HCT116 (cell line): ENCODE measurements around the gene IMMP2L. TPM values are rescaled to one million over a fixed set of nuclear protein-coding genes. Genes with fewer than 3 reads are reported as not detected.

Experiments
- ATAC-seq: fragments of 200-7000 bp; cut with Tn5 transposase; 2 replicates; pipeline ENCODE4 v1.9.1; 2020; ENCODE audit warnings: mild to moderate bottlenecking, moderate library complexity
- BruUV-seq: library from RNA; stranded (reverse); fragments of 400-500 nt; replicated peaks from 2 replicates; lab custom pipeline; 2021; lab: Mats Ljungman, UMichigan
- CTCF ChIA-PET: fragments of 300-600 bp; sonication (Branson Sonifier 250); formaldehyde crosslinking; loops from one replicate; lab custom pipeline; 2021; ENCODE audit warnings: antibody characterized with exemption; lab: Charles Lee
- POLR2A ChIA-PET: fragments of 300-600, 350-600 bp; sonication (Branson Sonifier 250); formaldehyde crosslinking; loops from one replicate; lab custom pipeline; 2021; ENCODE audit warnings: antibody characterized with exemption; lab: Charles Lee
- RAD21 ChIA-PET, 2 experiments: fragments of 300-600 bp; sonication (Branson Sonifier 250); formaldehyde crosslinking; loops; one replicate each; lab custom pipeline; 2023; ENCODE audit warnings: low total read pairs in 2 of 2; ENCODE audit not compliant: uncharacterized antibody in 2 of 2, unreplicated experiment in 2 of 2, low non-redundant PET in 1 of 2; lab: Charles Lee
- DNase-seq: peaks from one replicate; pipeline ENCODE4 v3.0.0-alpha.2; 2010; ENCODE audit warnings: low read depth, low spot score
- H2AFZ ChIP-seq: fragments of 200-600 bp; shearing (Covaris generic), sonication (generic); 2 replicates; pipeline ENCODE4 v1.6.1; 2017; ENCODE audit warnings: low read depth, mixed run types, mixed read lengths, antibody characterized with exemption, low read length; ENCODE audit not compliant: poor library complexity, severe bottlenecking
- H3K27ac ChIP-seq: 2 replicates; pipeline ENCODE4 v1.5.1; 2012; ENCODE audit warnings: low read depth, low read length
- H3K27me3 ChIP-seq: fragments of 200-600 bp; sonication (generic); 2 replicates; pipeline ENCODE4 v1.6.1; 2016; ENCODE audit warnings: mixed run types, low read length, mixed read lengths; ENCODE audit not compliant: insufficient read depth
- H3K36me3 ChIP-seq, 2 experiments: fragments of 200-500 bp in 1 of 2; fragments of 200-600 bp in 1 of 2; sonication (Bioruptor generic) in 1 of 2; sonication (generic) in 1 of 2; 2 replicates each; pipeline versions ENCODE4 v1.5.1 to v1.6.1; 2014 to 2016; ENCODE audit warnings: low read length in 2 of 2, inconsistent platforms in 1 of 2, mixed read lengths in 1 of 2, mixed run types in 1 of 2; ENCODE audit not compliant: insufficient read depth in 2 of 2, control insufficient read depth in 1 of 2
- H3K4me1 ChIP-seq, 2 experiments: fragments of 200-600 bp in 1 of 2; sonication (generic) in 1 of 2; 2 replicates each; pipeline versions ENCODE4 v1.5.1 to v1.6.1; 2012 to 2017; ENCODE audit warnings: low read length in 2 of 2, inconsistent platforms in 1 of 2, mild to moderate bottlenecking in 1 of 2, mixed read lengths in 1 of 2, mixed run types in 1 of 2, moderate library complexity in 1 of 2; ENCODE audit not compliant: insufficient read depth in 2 of 2, control insufficient read depth in 1 of 2
- H3K4me2 ChIP-seq: fragments of 200-600 bp; sonication (generic); 2 replicates; pipeline ENCODE4 v1.6.1; 2017; ENCODE audit warnings: mixed run types, low read length, mixed read lengths
- H3K4me3 ChIP-seq, 2 experiments: fragments of 200-600 bp in 1 of 2; sonication (generic) in 1 of 2; replicated peaks in 1 of 2; 2 replicates each; pipeline ENCODE4 v1.5.1; 2011 to 2016; ENCODE audit warnings: low read length in 2 of 2, control low read depth in 1 of 2, low read depth in 1 of 2, mild to moderate bottlenecking in 1 of 2, mixed read lengths in 1 of 2, mixed run types in 1 of 2
- H3K79me2 ChIP-seq: fragments of 200-600 bp; sonication (generic); 2 replicates; pipeline ENCODE4 v1.6.1; 2017; ENCODE audit warnings: mild to moderate bottlenecking, mixed run types, low read length, moderate library complexity, mixed read lengths; ENCODE audit not compliant: insufficient read depth
- H3K9ac ChIP-seq: fragments of 200-600 bp; sonication (generic); 2 replicates; pipeline ENCODE4 v1.6.1; 2016; ENCODE audit warnings: low read length, mixed read lengths
- H3K9me2 ChIP-seq: fragments of 200-600 bp; sonication (generic), shearing (Covaris generic); 2 replicates; pipeline ENCODE4 v1.6.1; 2017; ENCODE audit warnings: mixed run types, mild to moderate bottlenecking, moderate library complexity; ENCODE audit not compliant: insufficient read depth
- H3K9me3 ChIP-seq, 2 experiments: fragments of 200-500 bp in 1 of 2; fragments of 200-600 bp in 1 of 2; sonication (Bioruptor generic) in 1 of 2; sonication (generic) in 1 of 2; 2 replicates each; pipeline ENCODE4 v1.6.1; 2014 to 2017; ENCODE audit warnings: low read length in 2 of 2, mixed read lengths in 2 of 2, inconsistent platforms in 1 of 2, low read depth in 1 of 2, mild to moderate bottlenecking in 1 of 2, mixed run types in 1 of 2, moderate library complexity in 1 of 2; ENCODE audit not compliant: control insufficient read depth in 1 of 2, insufficient read depth in 1 of 2
- H4K20me1 ChIP-seq: fragments of 200-600 bp; sonication (generic), shearing (Covaris generic); 2 replicates; pipeline ENCODE4 v1.6.1; 2017; ENCODE audit warnings: mixed run types, mild to moderate bottlenecking, moderate library complexity; ENCODE audit not compliant: insufficient read depth
- CBX3 ChIP-seq: IDR thresholded peaks from 2 replicates; pipeline ENCODE4 v1.6.1; 2012; ENCODE audit warnings: low read depth
- CEBPB ChIP-seq: IDR thresholded peaks from 2 replicates; pipeline ENCODE4 v1.6.1; 2012; ENCODE audit warnings: low read depth
- EGR1 ChIP-seq: IDR thresholded peaks from 2 replicates; pipeline ENCODE4 v1.6.1; 2012; ENCODE audit warnings: low read depth
- ELF1 ChIP-seq: IDR thresholded peaks from 2 replicates; pipeline ENCODE4 v1.6.1; 2012; ENCODE audit warnings: low read depth, borderline replicate concordance
- EZH2 ChIP-seq: fragments of 200-600 bp; sonication (generic); IDR thresholded peaks from 2 replicates; pipeline ENCODE4 v1.6.1; 2017; ENCODE audit warnings: antibody characterized with exemption, mixed run types
- FOSL1 ChIP-seq: IDR thresholded peaks from 2 replicates; pipeline ENCODE4 v1.6.1; 2012; ENCODE audit warnings: low read depth
- JUND ChIP-seq: IDR thresholded peaks from 2 replicates; pipeline ENCODE4 v1.6.1; 2012
- MAX ChIP-seq: IDR thresholded peaks from 2 replicates; pipeline ENCODE4 v1.6.1; 2012
- POLR2AphosphoS5 ChIP-seq: IDR thresholded peaks from 2 replicates; pipeline ENCODE4 v1.6.1; 2011; ENCODE audit warnings: mild to moderate bottlenecking, low read depth, low read length, moderate library complexity
- RAD21 ChIP-seq: IDR thresholded peaks from 2 replicates; pipeline ENCODE4 v1.6.1; 2012; ENCODE audit warnings: low read depth, mild to moderate bottlenecking
- REST ChIP-seq: IDR thresholded peaks from 2 replicates; pipeline ENCODE4 v1.6.1; 2012; ENCODE audit warnings: low read depth
- SIN3A ChIP-seq: IDR thresholded peaks from 2 replicates; pipeline ENCODE4 v1.6.1; 2012; ENCODE audit warnings: low read depth
- SRF ChIP-seq: IDR thresholded peaks from 2 replicates; pipeline ENCODE4 v1.6.1; 2012; ENCODE audit warnings: low read depth
- TCF7L2 ChIP-seq: IDR thresholded peaks from 2 replicates; pipeline ENCODE4 v1.7.0; 2011; ENCODE audit warnings: borderline replicate concordance, inconsistent platforms; ENCODE audit not compliant: insufficient read depth, insufficient read length; ENCODE audit errors: extremely low read depth
- YY1 ChIP-seq: IDR thresholded peaks from 2 replicates; pipeline ENCODE4 v1.6.1; 2011; ENCODE audit warnings: low read length, low read depth, moderate library complexity, mild to moderate bottlenecking; ENCODE audit not compliant: insufficient replicate concordance; ENCODE audit errors: extremely low read depth
- ZNF274 ChIP-seq: fragments of 200-500 bp; sonication (Bioruptor generic); IDR thresholded peaks from 2 replicates; pipeline ENCODE4 v1.6.1; 2014; ENCODE audit warnings: mild to moderate bottlenecking, low read depth, low read length, inconsistent platforms
- intact Hi-C: fragments of 100-400 bp; cut with micrococcal nuclease; formaldehyde crosslinking; loops from 2 replicates; pipeline ENCODE4 v1.10.0; 2022
- total RNA-seq: library from RNA; stranded (reverse); gene quantifications from one replicate; pipeline ENCODE4 v1.2.1, GENCODE V29; 2021; ENCODE audit not compliant: unreplicated experiment
- TF ChIP-seq, protein P1 (sequence below), 3 experiments: fragments of 200-600 bp in 1 of 3; sonication (generic) in 1 of 3; IDR thresholded peaks in 2 of 3; conservative IDR thresholded peaks in 1 of 3; 2 replicates each; pipeline ENCODE4 v1.5.1; 2012 to 2017; ENCODE audit warnings: low read depth in 2 of 3, low read length in 2 of 3, antibody characterized with exemption in 1 of 3, borderline replicate concordance in 1 of 3, control low read depth in 1 of 3, mild to moderate bottlenecking in 1 of 3, mixed read lengths in 1 of 3, mixed run types in 1 of 3, moderate library complexity in 1 of 3; ENCODE audit not compliant: insufficient read depth in 1 of 3
- TF ChIP-seq, protein P2 (sequence below): IDR thresholded peaks from 2 replicates; pipeline ENCODE4 v1.6.1; 2012

IMMP2L gene
- total RNA-seq, 1 experiment from 2014 or later: 21.1 TPM

GRCh38 chr7:111081546-111082267, 480.6 kb downstream of the IMMP2L start:
- intact Hi-C loops: no loop called here
- ATAC-seq (no peak), DNase-seq (no peak)
- H3K4me1 ChIP-seq: no peaks in the 10 kb centered on the region
- no peak overlapping the region for H3K4me2 ChIP-seq
- POLR2A ChIA-PET: no interaction called here
- H3K27ac ChIP-seq: no peak overlapping the region
- no peak overlapping the region for H3K4me3 ChIP-seq
- H3K9me3 ChIP-seq: no peaks in the 10 kb centered on the region
- CTCF ChIA-PET: no interaction called here
- no peak overlapping the region for H3K9ac ChIP-seq
- RAD21 ChIA-PET: no interaction called here
- H2AFZ ChIP-seq: no peak overlapping the region
- no TSS peak for BruUV-seq
- no peaks in the 10 kb centered on the region for H3K9me2 ChIP-seq
- H3K27me3 ChIP-seq: no peaks in the 10 kb centered on the region
- no peaks in the 10 kb centered on the region for H3K36me3 ChIP-seq
- TF ChIP-seq EGR1 (no peak), CEBPB (no peak), REST (no peak), EZH2 (no peak), ELF1 (no peak), CBX3 (no peak), RAD21 (no peak), JUND (no peak), SRF (no peak), YY1 (no peak), FOSL1 (no peak), MAX (no peak), SIN3A (no peak), ZNF274 (no peak), TCF7L2 (no peak), POLR2AphosphoS5 (no peak)
- TF ChIP-seq, protein P1, sequence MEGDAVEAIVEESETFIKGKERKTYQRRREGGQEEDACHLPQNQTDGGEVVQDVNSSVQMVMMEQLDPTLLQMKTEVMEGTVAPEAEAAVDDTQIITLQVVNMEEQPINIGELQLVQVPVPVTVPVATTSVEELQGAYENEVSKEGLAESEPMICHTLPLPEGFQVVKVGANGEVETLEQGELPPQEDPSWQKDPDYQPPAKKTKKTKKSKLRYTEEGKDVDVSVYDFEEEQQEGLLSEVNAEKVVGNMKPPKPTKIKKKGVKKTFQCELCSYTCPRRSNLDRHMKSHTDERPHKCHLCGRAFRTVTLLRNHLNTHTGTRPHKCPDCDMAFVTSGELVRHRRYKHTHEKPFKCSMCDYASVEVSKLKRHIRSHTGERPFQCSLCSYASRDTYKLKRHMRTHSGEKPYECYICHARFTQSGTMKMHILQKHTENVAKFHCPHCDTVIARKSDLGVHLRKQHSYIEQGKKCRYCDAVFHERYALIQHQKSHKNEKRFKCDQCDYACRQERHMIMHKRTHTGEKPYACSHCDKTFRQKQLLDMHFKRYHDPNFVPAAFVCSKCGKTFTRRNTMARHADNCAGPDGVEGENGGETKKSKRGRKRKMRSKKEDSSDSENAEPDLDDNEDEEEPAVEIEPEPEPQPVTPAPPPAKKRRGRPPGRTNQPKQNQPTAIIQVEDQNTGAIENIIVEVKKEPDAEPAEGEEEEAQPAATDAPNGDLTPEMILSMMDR (IDR thresholded peaks at IDR 0.05 in 2 of 3, conservative IDR thresholded peaks at IDR 0.05 in 1 of 3; ENCODE audit: borderline replicate concordance in 1 of 3, insufficient read depth in 1 of 3, low read depth in 2 of 3, low read length in 2 of 3): no peak
- TF ChIP-seq, protein P2, sequence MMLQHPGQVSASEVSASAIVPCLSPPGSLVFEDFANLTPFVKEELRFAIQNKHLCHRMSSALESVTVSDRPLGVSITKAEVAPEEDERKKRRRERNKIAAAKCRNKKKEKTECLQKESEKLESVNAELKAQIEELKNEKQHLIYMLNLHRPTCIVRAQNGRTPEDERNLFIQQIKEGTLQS: no peak
- H3K79me2 ChIP-seq: no peaks in the 10 kb centered on the region
- H4K20me1 ChIP-seq: no peaks in the 10 kb centered on the region
